SK-N-MC (cell line): ENCODE measurements around the gene GIPC2.

Source experiments
- EZH2 ChIP-seq: fragments of 200-600 bp; sonication (generic); IDR thresholded peaks from one replicate; pipeline ENCODE4 v1.6.1; 2017; ENCODE audit warnings: antibody characterized with exemption
- POLR2AphosphoS5 ChIP-seq: IDR thresholded peaks from 2 replicates; pipeline ENCODE4 v1.6.1; 2012; ENCODE audit warnings: mild to moderate bottlenecking, low read depth, low read length, borderline replicate concordance

DNA sequence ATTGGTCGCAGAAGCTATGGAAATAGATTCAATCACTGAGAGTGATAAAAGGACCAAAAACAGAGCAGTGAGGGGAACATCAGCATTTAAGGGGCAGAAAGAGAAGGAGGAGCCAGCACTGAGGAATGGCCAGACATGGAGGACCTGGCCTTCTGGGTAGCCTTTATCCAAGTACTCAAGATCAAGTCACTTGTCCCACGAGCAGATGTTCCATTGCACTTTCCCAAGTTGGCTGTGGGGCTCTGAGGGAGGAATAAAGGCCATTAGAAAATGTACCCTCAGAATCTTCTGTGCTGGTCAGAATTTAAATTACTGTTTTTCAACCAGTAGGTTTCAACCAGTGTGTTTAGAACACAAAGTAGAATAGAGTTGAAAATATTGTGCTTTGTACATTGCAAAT lies 55.3 kb downstream of the GIPC2 start:
- TF ChIP-seq POLR2AphosphoS5 (no peak), EZH2 (no peak)
